Smooth muscle cell (in vitro differentiated cells): ENCODE results near the gene NRAS. TPM values are rescaled to one million over a fixed set of nuclear protein-coding genes. Genes with fewer than 3 reads are reported as not detected.

ENCODE experiments used
- DNase-seq: peaks from one replicate; lab custom pipeline; 2025; ENCODE audit not compliant: unreplicated experiment; lab: John Stamatoyannopoulos, UW
- H2AFZ ChIP-seq: fragments of 200-600 bp; sonication (generic); 2 replicates; pipeline ENCODE4 v1.6.0; 2016; ENCODE audit warnings: antibody characterized with exemption, low read depth, mild to moderate bottlenecking
- H3F3A ChIP-seq: fragments of 200-600 bp; sonication (generic); 2 replicates; pipeline ENCODE4 v1.6.0; 2017; ENCODE audit warnings: antibody characterized with exemption, low read depth
- H3K27ac ChIP-seq: fragments of 200-600 bp; sonication (generic); 2 replicates; pipeline ENCODE4 v1.5.1; 2016; ENCODE audit warnings: low read depth, mild to moderate bottlenecking
- H3K27me3 ChIP-seq: fragments of 200-600 bp; sonication (generic); 2 replicates; pipeline ENCODE4 v1.6.1; 2016; ENCODE audit warnings: low read depth, mild to moderate bottlenecking
- H3K36me3 ChIP-seq: fragments of 200-600 bp; sonication (generic); 2 replicates; pipeline ENCODE4 v1.5.1; 2016; ENCODE audit warnings: low read depth
- H3K4me1 ChIP-seq: fragments of 200-600 bp; sonication (generic); 2 replicates; pipeline ENCODE4 v1.5.1; 2016; ENCODE audit warnings: low read depth
- H3K4me2 ChIP-seq: fragments of 200-600 bp; sonication (generic); 2 replicates; pipeline ENCODE4 v1.6.0; 2016; ENCODE audit warnings: mild to moderate bottlenecking
- H3K4me3 ChIP-seq: fragments of 200-600 bp; sonication (generic); 2 replicates; pipeline ENCODE4 v1.5.1; 2016; ENCODE audit warnings: mild to moderate bottlenecking
- H3K79me2 ChIP-seq: fragments of 200-600 bp; sonication (generic); 2 replicates; pipeline ENCODE4 v1.6.0; 2016; ENCODE audit warnings: low read depth, mild to moderate bottlenecking
- H3K9ac ChIP-seq: fragments of 200-600 bp; sonication (generic); 2 replicates; pipeline ENCODE4 v1.6.0; 2016; ENCODE audit warnings: low read depth
- H3K9me3 ChIP-seq: fragments of 200-600 bp; sonication (generic); replicated peaks from 2 replicates; pipeline ENCODE4 v1.5.1; 2016; ENCODE audit warnings: low read depth
- H4K20me1 ChIP-seq: fragments of 200-600 bp; sonication (generic); 2 replicates; pipeline ENCODE4 v1.6.0; 2016; ENCODE audit warnings: low read depth
- CTCF ChIP-seq: fragments of 200-600 bp; sonication (generic); IDR thresholded peaks from 2 replicates; pipeline ENCODE4 v1.5.1; 2017; ENCODE audit warnings: borderline replicate concordance, mild to moderate bottlenecking, antibody characterized with exemption; ENCODE audit not compliant: insufficient read depth, poor library complexity, severe bottlenecking
- WGBS: methylation state at CpG from one replicate; pipeline ENCODE4 v1.1.7; 2016; ENCODE audit warnings: low lambda C conversion rate; 5-methylcytosine and 5-hydroxymethylcytosine counted together
- polyA plus RNA-seq: library from polyadenylated mRNA; unstranded; fragments of >200 nt; fragmentation: Nextera tagmentation; extraction: Ambion mirVana; gene quantifications from 2 replicates; pipeline ENCODE4 v1.2.1, GENCODE V29; 2016
- total RNA-seq: library from RNA; depleted of rRNA; stranded (reverse); fragments of >200 nt; gene quantifications from 2 replicates; pipeline ENCODE4 v1.2.3, GENCODE V29; 2014

The NRAS gene
- total and polyA plus RNA-seq, 2 experiments from 2014 or later = 37.0 to 84.7 TPM

GRCh38 chr1:114741963-114742746 is 25.6 kb upstream of the NRAS start:
- WGBS = 96% methylated on average over 11 of the region's 11 CpGs
- H2AFZ ChIP-seq = no peak overlapping the region
- peaks cover 18% of the 10 kb centered on the region for H3K36me3 ChIP-seq
- H3K27me3 ChIP-seq = no peaks in the 10 kb centered on the region
- DNase-seq = no peak
- no peak overlapping the region for H3K27ac ChIP-seq
- no peaks in the 10 kb centered on the region for H3K4me1 ChIP-seq
- H3K4me2 ChIP-seq = no peak overlapping the region
- no peaks in the 10 kb centered on the region for H3F3A ChIP-seq
- no peaks in the 10 kb centered on the region for H3K9me3 ChIP-seq
- no peak overlapping the region for H3K9ac ChIP-seq
- H3K4me3 ChIP-seq = no peak overlapping the region
- H4K20me1 ChIP-seq = peaks cover 100% of the 10 kb centered on the region
- peaks cover 97% of the 10 kb centered on the region for H3K79me2 ChIP-seq
- no peak for TF ChIP-seq CTCF

- peaks cover 5% of the 10 kb centered on the region for H3F3A ChIP-seq
- H3K27ac ChIP-seq = peak overlapping the region; percentile 11
- H3K9ac ChIP-seq = no peak overlapping the region
- H3K27me3 ChIP-seq = no peaks in the 10 kb centered on the region
- H4K20me1 ChIP-seq = peaks cover 100% of the 10 kb centered on the region
- no peak for DNase-seq
- H3K9me3 ChIP-seq = no peaks in the 10 kb centered on the region
- H3K4me3 ChIP-seq = no peak overlapping the region
- H3K4me2 ChIP-seq = no peak overlapping the region
- TF ChIP-seq CTCF = no peak
- H3K4me1 ChIP-seq = no peaks in the 10 kb centered on the region
- no peak overlapping the region for H2AFZ ChIP-seq
- peaks cover 97% of the 10 kb centered on the region for H3K79me2 ChIP-seq
- peaks cover 34% of the 10 kb centered on the region for H3K36me3 ChIP-seq
- 95% methylated on average over 1 of the region's 1 CpG for WGBS
These were observed 23.8 kb upstream of the NRAS start for GRCh38 chr1:114740331-114740730.

- WGBS = 98% methylated on average over 6 of the region's 6 CpGs
- no peak overlapping the region for H3K4me2 ChIP-seq
These were observed 20.8 kb upstream of the NRAS start for GRCh38 chr1:114737314-114737849.

More at GRCh38 chr1:114737314-114737849, 20.8 kb upstream of the NRAS start:
- peaks cover 44% of the 10 kb centered on the region for H3K36me3 ChIP-seq
- H3K27me3 ChIP-seq = no peaks in the 10 kb centered on the region
- H3F3A ChIP-seq = peaks cover 5% of the 10 kb centered on the region
- H3K4me3 ChIP-seq = no peak overlapping the region
- TF ChIP-seq CTCF = no peak
- H2AFZ ChIP-seq = no peak overlapping the region
- no peak overlapping the region for H3K9ac ChIP-seq
- peaks cover 80% of the 10 kb centered on the region for H3K79me2 ChIP-seq
- no peaks in the 10 kb centered on the region for H3K4me1 ChIP-seq
- no peak for DNase-seq
- H4K20me1 ChIP-seq = peaks cover 80% of the 10 kb centered on the region
- H3K27ac ChIP-seq = no peak overlapping the region
- no peaks in the 10 kb centered on the region for H3K9me3 ChIP-seq
